Dendritic cell treated with granulocyte-macrophage colony-stimulating factor and Interleukin-4, amounts not matched to agents 40 ng/mL and 50 ng/mL, for 4 days (primary cell): ENCODE results near the gene SGPP2.
"Not testable (repeated sequence)": the region's sequence is repeated elsewhere in the genome, so short reads cannot be mapped to it uniquely, and the experiment has no call there.

Experiments used
- H3K27ac Mint-ChIP-seq: one replicate; pipeline ENCODE4 v1.8.0; 2022; ENCODE audit warnings: mild to moderate bottlenecking, mixed read lengths
- H3K27me3 Mint-ChIP-seq: one replicate; pipeline ENCODE4 v1.8.0; 2022; ENCODE audit warnings: mild to moderate bottlenecking, mixed read lengths
- H3K36me3 Mint-ChIP-seq: one replicate; pipeline ENCODE4 v1.8.0; 2022; ENCODE audit warnings: low read depth, mixed read lengths
- H3K4me1 Mint-ChIP-seq: one replicate; pipeline ENCODE4 v1.8.0; 2022; ENCODE audit warnings: low read depth, mixed read lengths
- H3K4me3 Mint-ChIP-seq: one replicate; pipeline ENCODE4 v1.8.0; 2022; ENCODE audit warnings: mild to moderate bottlenecking, moderate library complexity, mixed read lengths
- H3K9me3 Mint-ChIP-seq: one replicate; pipeline ENCODE4 v1.8.0; 2022; ENCODE audit warnings: mixed read lengths
- intact Hi-C: fragments of 100-400 bp; cut with micrococcal nuclease; formaldehyde crosslinking; loops from one replicate; pipeline ENCODE4 v1.15.0; 2022

Gene SGPP2

GRCh38 chr2:222435400-222436039 is 11.2 kb downstream of the SGPP2 start:
- H3K4me1 Mint-ChIP-seq, H3K27me3 Mint-ChIP-seq, H3K4me3 Mint-ChIP-seq, intact Hi-C loops, H3K9me3 Mint-ChIP-seq, H3K27ac Mint-ChIP-seq, H3K36me3 Mint-ChIP-seq: not testable (repeated sequence)

- Mint-ChIP-seq H3K27ac (no peak overlapping the region), H3K27me3 (peaks cover 4% of the 10 kb centered on the region), H3K4me1 (peaks cover 8% of the 10 kb centered on the region), H3K4me3 (no peak overlapping the region), H3K9me3 (no peaks in the 10 kb centered on the region), H3K36me3 (no peaks in the 10 kb centered on the region)
- intact Hi-C loops: no loop called here
These were observed 11.7 kb downstream of the SGPP2 start for GRCh38 chr2:222436040-222436413.

GRCh38 chr2:222439692-222440091 is 15.3 kb downstream of the SGPP2 start:
- Mint-ChIP-seq H3K4me1 (peaks cover 5% of the 10 kb centered on the region), H3K27ac (no peak overlapping the region), H3K36me3 (no peaks in the 10 kb centered on the region), H3K27me3 (no peaks in the 10 kb centered on the region), H3K4me3 (no peak overlapping the region), H3K9me3 (no peaks in the 10 kb centered on the region)
- intact Hi-C loops: no loop called here

GRCh38 chr2:222440673-222441422 is 16.5 kb downstream of the SGPP2 start:
- Mint-ChIP-seq H3K36me3 (no peaks in the 10 kb centered on the region), H3K4me3 (no peak overlapping the region), H3K9me3 (no peaks in the 10 kb centered on the region), H3K4me1 (peaks cover 5% of the 10 kb centered on the region), H3K27me3 (no peaks in the 10 kb centered on the region), H3K27ac (no peak overlapping the region)
- intact Hi-C loops: no loop called here

GRCh38 chr2:222442665-222443064 is 18.3 kb downstream of the SGPP2 start:
- intact Hi-C loops: no loop called here
- H3K27ac Mint-ChIP-seq: no peak overlapping the region
- peaks cover 12% of the 10 kb centered on the region for H3K4me1 Mint-ChIP-seq
- H3K4me3 Mint-ChIP-seq: no peak overlapping the region
- no peaks in the 10 kb centered on the region for H3K27me3 Mint-ChIP-seq
- no peaks in the 10 kb centered on the region for H3K9me3 Mint-ChIP-seq
- H3K36me3 Mint-ChIP-seq: no peaks in the 10 kb centered on the region

GRCh38 chr2:222445227-222445626 is 20.9 kb downstream of the SGPP2 start:
- intact Hi-C loops: no loop called here
- Mint-ChIP-seq H3K9me3 (no peaks in the 10 kb centered on the region), H3K27ac (no peak overlapping the region), H3K4me3 (no peak overlapping the region), H3K4me1 (peaks cover 32% of the 10 kb centered on the region), H3K36me3 (no peaks in the 10 kb centered on the region), H3K27me3 (no peaks in the 10 kb centered on the region)

GRCh38 chr2:222447131-222447530 is 22.8 kb downstream of the SGPP2 start:
- Mint-ChIP-seq H3K4me1 (peaks cover 27% of the 10 kb centered on the region), H3K27me3 (no peaks in the 10 kb centered on the region), H3K27ac (peak overlapping the region; percentile 39), H3K4me3 (no peak overlapping the region), H3K9me3 (no peaks in the 10 kb centered on the region), H3K36me3 (no peaks in the 10 kb centered on the region)
- intact Hi-C loops: no loop called here

GRCh38 chr2:222448748-222449181 is 24.4 kb downstream of the SGPP2 start:
- no peaks in the 10 kb centered on the region for H3K9me3 Mint-ChIP-seq
- H3K36me3 Mint-ChIP-seq: no peaks in the 10 kb centered on the region
- no peak overlapping the region for H3K27ac Mint-ChIP-seq
- intact Hi-C loops: no loop called here
- H3K4me3 Mint-ChIP-seq: no peak overlapping the region
- no peaks in the 10 kb centered on the region for H3K27me3 Mint-ChIP-seq
- peaks cover 27% of the 10 kb centered on the region for H3K4me1 Mint-ChIP-seq

- no peak overlapping the region for H3K27ac Mint-ChIP-seq
- H3K4me1 Mint-ChIP-seq: peaks cover 27% of the 10 kb centered on the region
- H3K27me3 Mint-ChIP-seq: no peaks in the 10 kb centered on the region
- no peaks in the 10 kb centered on the region for H3K9me3 Mint-ChIP-seq
- no peaks in the 10 kb centered on the region for H3K36me3 Mint-ChIP-seq
- intact Hi-C loops: no loop called here
- no peak overlapping the region for H3K4me3 Mint-ChIP-seq
These were observed 25.7 kb downstream of the SGPP2 start for GRCh38 chr2:222450021-222450420.

GRCh38 chr2:222451224-222451674 is 26.9 kb downstream of the SGPP2 start:
- Mint-ChIP-seq H3K27me3 (peaks cover 1% of the 10 kb centered on the region), H3K4me3 (no peak overlapping the region), H3K4me1 (peaks cover 27% of the 10 kb centered on the region), H3K27ac (no peak overlapping the region), H3K36me3 (no peaks in the 10 kb centered on the region), H3K9me3 (no peaks in the 10 kb centered on the region)
- intact Hi-C loops: no loop called here

GRCh38 chr2:222452422-222452950 is 28.1 kb downstream of the SGPP2 start:
- no peak overlapping the region for H3K27ac Mint-ChIP-seq
- intact Hi-C loops: no loop called here
- H3K4me1 Mint-ChIP-seq: peaks cover 22% of the 10 kb centered on the region
- no peaks in the 10 kb centered on the region for H3K9me3 Mint-ChIP-seq
- no peaks in the 10 kb centered on the region for H3K36me3 Mint-ChIP-seq
- H3K27me3 Mint-ChIP-seq: peaks cover 1% of the 10 kb centered on the region
- H3K4me3 Mint-ChIP-seq: no peak overlapping the region

- Mint-ChIP-seq H3K4me3 (no peak overlapping the region), H3K27ac (no peak overlapping the region), H3K27me3 (peaks cover 3% of the 10 kb centered on the region), H3K4me1 (no peaks in the 10 kb centered on the region), H3K36me3 (no peaks in the 10 kb centered on the region), H3K9me3 (no peaks in the 10 kb centered on the region)
- intact Hi-C loops: no loop called here
These were observed 32.2 kb downstream of the SGPP2 start for GRCh38 chr2:222456479-222457077.

- Mint-ChIP-seq H3K27me3 (peaks cover 7% of the 10 kb centered on the region), H3K36me3 (no peaks in the 10 kb centered on the region), H3K4me3 (no peak overlapping the region), H3K27ac (no peak overlapping the region), H3K4me1 (no peaks in the 10 kb centered on the region), H3K9me3 (no peaks in the 10 kb centered on the region)
- intact Hi-C loops: no loop called here
These were observed 35.6 kb downstream of the SGPP2 start for GRCh38 chr2:222459983-222460382.

GRCh38 chr2:222465746-222466145 is 41.4 kb downstream of the SGPP2 start:
- no peaks in the 10 kb centered on the region for H3K9me3 Mint-ChIP-seq
- H3K27me3 Mint-ChIP-seq: peaks cover 8% of the 10 kb centered on the region
- H3K27ac Mint-ChIP-seq: no peak overlapping the region
- no peaks in the 10 kb centered on the region for H3K36me3 Mint-ChIP-seq
- H3K4me3 Mint-ChIP-seq: no peak overlapping the region
- peaks cover 5% of the 10 kb centered on the region for H3K4me1 Mint-ChIP-seq
- intact Hi-C loops: no loop called here
